Liver (tissue), 9 donors: ENCODE data around the gene DLGAP4. TPM values are rescaled to one million over a fixed set of nuclear protein-coding genes. Genes with fewer than 3 reads are reported as not detected.

Experiments
- DNase-seq: peaks from one replicate; pipeline ENCODE4 v3.0.0-alpha.2; 2017; ENCODE audit warnings: low spot score
- H3K27ac ChIP-seq, 2 donors: one replicate each; pipeline ENCODE4 v1.7.0; 2013; ENCODE audit warnings: inconsistent platforms in 2 of 2, low read length in 2 of 2, control low read depth in 1 of 2, low read depth in 1 of 2, mild to moderate bottlenecking in 1 of 2
- H3K27me3 ChIP-seq, 4 donors: one replicate each; pipeline versions ENCODE4 v1.6.1 to v1.7.0; 2013; ENCODE audit warnings: low read length in 3 of 4, inconsistent platforms in 1 of 4, mild to moderate bottlenecking in 1 of 4, moderate library complexity in 1 of 4; ENCODE audit not compliant: control insufficient read depth in 4 of 4, insufficient read depth in 4 of 4
- H3K36me3 ChIP-seq, 4 donors: one replicate each; pipeline versions ENCODE4 v1.6.1 to v1.7.0; 2013; ENCODE audit warnings: low read length in 3 of 4, mild to moderate bottlenecking in 3 of 4, low read depth in 1 of 4, moderate library complexity in 1 of 4; ENCODE audit not compliant: control insufficient read depth in 4 of 4, insufficient read depth in 3 of 4
- H3K4me1 ChIP-seq, 4 donors: one replicate each; pipeline versions ENCODE4 v1.6.1 to v1.7.0; 2013; ENCODE audit warnings: low read length in 3 of 4, mild to moderate bottlenecking in 3 of 4, moderate library complexity in 1 of 4; ENCODE audit not compliant: control insufficient read depth in 4 of 4, insufficient read depth in 4 of 4
- H3K4me3 ChIP-seq, 3 donors: one replicate each; pipeline versions ENCODE4 v1.6.1 to v1.7.0; 2013; ENCODE audit warnings: low read length in 3 of 3, control low read depth in 1 of 3, low read depth in 1 of 3, mild to moderate bottlenecking in 1 of 3
- H3K9ac ChIP-seq, 2 donors: one replicate each; pipeline ENCODE4 v1.7.0; 2013; ENCODE audit warnings: low read length in 2 of 2, mild to moderate bottlenecking in 2 of 2, moderate library complexity in 2 of 2, control low read depth in 1 of 2, low read depth in 1 of 2
- H3K9me3 ChIP-seq, 4 donors: one replicate each; pipeline versions ENCODE4 v1.6.1 to v1.7.0; 2013; ENCODE audit warnings: low read length in 3 of 4; ENCODE audit not compliant: control insufficient read depth in 4 of 4
- EGR1 ChIP-seq, 2 donors: IDR thresholded peaks; 2 replicates each; pipeline ENCODE4 v1.6.1; 2016 to 2018; ENCODE audit warnings: antibody characterized with exemption in 2 of 2, low read depth in 2 of 2
- FOXA2 ChIP-seq: IDR thresholded peaks from 2 replicates; pipeline ENCODE4 v1.6.1; 2016; ENCODE audit warnings: antibody characterized with exemption
- GABPA ChIP-seq, 2 donors: IDR thresholded peaks in 1 of 2; conservative IDR thresholded peaks in 1 of 2; 2 replicates each; pipeline ENCODE4 v1.6.1; 2016; ENCODE audit warnings: antibody characterized with exemption in 2 of 2, mild to moderate bottlenecking in 1 of 2, moderate library complexity in 1 of 2
- HNF4A ChIP-seq, 2 donors: conservative IDR thresholded peaks; 2 replicates each; pipeline ENCODE4 v1.6.1; 2016; ENCODE audit warnings: antibody characterized with exemption in 2 of 2, mild to moderate bottlenecking in 2 of 2
- HNF4G ChIP-seq: IDR thresholded peaks from 2 replicates; pipeline ENCODE4 v1.6.1; 2016; ENCODE audit warnings: antibody characterized with exemption
- JUND ChIP-seq, 2 donors: IDR thresholded peaks; 2 replicates each; pipeline ENCODE4 v1.6.1; 2016; ENCODE audit warnings: antibody characterized with exemption in 2 of 2
- NR2F2 ChIP-seq: IDR thresholded peaks from 2 replicates; pipeline ENCODE4 v1.6.1; 2016; ENCODE audit warnings: antibody characterized with exemption
- RXRA ChIP-seq, 2 donors: IDR thresholded peaks; 2 replicates each; pipeline ENCODE4 v1.6.1; 2017 to 2018; ENCODE audit warnings: antibody characterized with exemption in 2 of 2, mild to moderate bottlenecking in 1 of 2
- SP1 ChIP-seq: IDR thresholded peaks from 2 replicates; pipeline ENCODE4 v1.6.1; 2018; ENCODE audit warnings: antibody characterized with exemption, mild to moderate bottlenecking
- TAF1 ChIP-seq: conservative IDR thresholded peaks from 2 replicates; pipeline ENCODE4 v1.6.1; 2016; ENCODE audit warnings: antibody characterized with exemption, mild to moderate bottlenecking
- WGBS: extraction: QIAGEN DNeasy Blood & Tissue Kit; methylation state at CpG from one replicate; pipeline ENCODE4 v1.1.7; 2013; 5-methylcytosine and 5-hydroxymethylcytosine counted together
- polyA plus RNA-seq, 2 donors: library from polyadenylated mRNA; stranded (reverse) in 1 of 2; unstranded in 1 of 2; fragments of 200-250 nt in 1 of 2; fragments of >200 nt in 1 of 2; fragmentation: Nextera tagmentation in 1 of 2; extraction: Ambion mirVana in 1 of 2; gene quantifications; one replicate each; pipeline versions ENCODE4 v1.2.1 to v1.2.3, GENCODE V29; 2013 to 2015
- total RNA-seq, 2 donors: library from RNA; depleted of rRNA; stranded (reverse); fragments of >200 nt; gene quantifications; one replicate each; pipeline ENCODE4 v1.2.3, GENCODE V29; 2014
- TF ChIP-seq, protein P1 (sequence below): IDR thresholded peaks from 2 replicates; pipeline ENCODE4 v1.6.1; 2016; ENCODE audit warnings: antibody characterized with exemption
- TF ChIP-seq, protein P2 (sequence below): IDR thresholded peaks from 2 replicates; pipeline ENCODE4 v1.6.1; 2016; ENCODE audit warnings: antibody characterized with exemption, mild to moderate bottlenecking
- TF ChIP-seq, protein P3 (sequence below): IDR thresholded peaks from 2 replicates; pipeline ENCODE4 v1.6.1; 2016; ENCODE audit warnings: antibody characterized with exemption
- donor health status: healthy.
- donor health status: healthy.
- donor health status: healthy.
- donor health status: healthy.
- donor health status: healthy.

DLGAP4 gene
- total and polyA plus RNA-seq, 4 donors, result 2.9 to 18.7 (median 11.2) TPM

DNA sequence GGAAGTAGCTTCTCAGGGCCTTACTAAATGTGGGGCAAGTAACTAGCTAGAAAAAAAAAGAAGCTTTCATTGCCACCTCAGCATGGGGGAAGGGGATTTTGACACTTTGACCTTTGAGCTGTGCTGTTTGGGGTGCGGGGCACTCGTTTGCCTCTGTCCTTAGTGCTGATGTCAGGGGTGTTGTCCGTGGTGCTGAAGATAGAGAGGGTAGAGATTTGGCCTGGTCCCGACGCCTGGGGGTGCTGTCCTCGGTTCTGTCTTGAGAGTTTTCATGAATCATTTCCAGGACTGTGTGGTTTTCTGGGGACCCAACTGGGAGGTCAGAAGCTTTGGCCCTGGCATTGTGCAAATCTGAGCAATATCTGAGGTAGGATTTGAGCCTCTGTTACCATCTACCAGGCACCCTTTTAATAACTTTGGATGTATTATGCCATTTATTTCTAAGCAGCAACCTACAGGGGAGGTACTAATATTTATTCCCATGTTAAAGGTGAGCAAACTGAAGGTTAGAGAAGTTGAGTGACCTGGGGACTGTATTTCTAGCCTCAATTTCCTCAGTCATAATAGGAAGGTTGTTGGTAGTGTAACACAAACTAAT lies 78.0 kb downstream of the DLGAP4 start:
- Histone ChIP-seq H3K4me1 (no peaks in the 10 kb centered on the region), H3K27ac (no peak overlapping the region), H3K36me3 (no peaks in the 10 kb centered on the region), H3K9ac (no peak overlapping the region), H3K4me3 (no peak overlapping the region), H3K27me3 (no peaks in the 10 kb centered on the region), H3K9me3 (peaks cover 0 to 8% (median 5%) of the 10 kb centered on the region in 4 donors)
- 1% methylated on average over 6 of the region's 6 CpGs for WGBS
- TF ChIP-seq NR2F2 (peak; percentile 63), HNF4G (peak; percentile 58), HNF4A (conservative IDR thresholded peaks at IDR 0.05) (peak; percentile 42 to 79), EGR1 (IDR thresholded peaks at IDR 0.05; ENCODE audit: low read depth in 2 of 2) (no peak), GABPA (IDR thresholded peaks at IDR 0.05 in 1 of 2, conservative IDR thresholded peaks at IDR 0.05 in 1 of 2) (no peak), TAF1 (no peak)
- TF ChIP-seq, protein P1, sequence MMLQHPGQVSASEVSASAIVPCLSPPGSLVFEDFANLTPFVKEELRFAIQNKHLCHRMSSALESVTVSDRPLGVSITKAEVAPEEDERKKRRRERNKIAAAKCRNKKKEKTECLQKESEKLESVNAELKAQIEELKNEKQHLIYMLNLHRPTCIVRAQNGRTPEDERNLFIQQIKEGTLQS, result no peak
- TF ChIP-seq, protein P2, sequence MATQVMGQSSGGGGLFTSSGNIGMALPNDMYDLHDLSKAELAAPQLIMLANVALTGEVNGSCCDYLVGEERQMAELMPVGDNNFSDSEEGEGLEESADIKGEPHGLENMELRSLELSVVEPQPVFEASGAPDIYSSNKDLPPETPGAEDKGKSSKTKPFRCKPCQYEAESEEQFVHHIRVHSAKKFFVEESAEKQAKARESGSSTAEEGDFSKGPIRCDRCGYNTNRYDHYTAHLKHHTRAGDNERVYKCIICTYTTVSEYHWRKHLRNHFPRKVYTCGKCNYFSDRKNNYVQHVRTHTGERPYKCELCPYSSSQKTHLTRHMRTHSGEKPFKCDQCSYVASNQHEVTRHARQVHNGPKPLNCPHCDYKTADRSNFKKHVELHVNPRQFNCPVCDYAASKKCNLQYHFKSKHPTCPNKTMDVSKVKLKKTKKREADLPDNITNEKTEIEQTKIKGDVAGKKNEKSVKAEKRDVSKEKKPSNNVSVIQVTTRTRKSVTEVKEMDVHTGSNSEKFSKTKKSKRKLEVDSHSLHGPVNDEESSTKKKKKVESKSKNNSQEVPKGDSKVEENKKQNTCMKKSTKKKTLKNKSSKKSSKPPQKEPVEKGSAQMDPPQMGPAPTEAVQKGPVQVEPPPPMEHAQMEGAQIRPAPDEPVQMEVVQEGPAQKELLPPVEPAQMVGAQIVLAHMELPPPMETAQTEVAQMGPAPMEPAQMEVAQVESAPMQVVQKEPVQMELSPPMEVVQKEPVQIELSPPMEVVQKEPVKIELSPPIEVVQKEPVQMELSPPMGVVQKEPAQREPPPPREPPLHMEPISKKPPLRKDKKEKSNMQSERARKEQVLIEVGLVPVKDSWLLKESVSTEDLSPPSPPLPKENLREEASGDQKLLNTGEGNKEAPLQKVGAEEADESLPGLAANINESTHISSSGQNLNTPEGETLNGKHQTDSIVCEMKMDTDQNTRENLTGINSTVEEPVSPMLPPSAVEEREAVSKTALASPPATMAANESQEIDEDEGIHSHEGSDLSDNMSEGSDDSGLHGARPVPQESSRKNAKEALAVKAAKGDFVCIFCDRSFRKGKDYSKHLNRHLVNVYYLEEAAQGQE, result peak; percentile 99
- peak; percentile 56 for DNase-seq

DNA sequence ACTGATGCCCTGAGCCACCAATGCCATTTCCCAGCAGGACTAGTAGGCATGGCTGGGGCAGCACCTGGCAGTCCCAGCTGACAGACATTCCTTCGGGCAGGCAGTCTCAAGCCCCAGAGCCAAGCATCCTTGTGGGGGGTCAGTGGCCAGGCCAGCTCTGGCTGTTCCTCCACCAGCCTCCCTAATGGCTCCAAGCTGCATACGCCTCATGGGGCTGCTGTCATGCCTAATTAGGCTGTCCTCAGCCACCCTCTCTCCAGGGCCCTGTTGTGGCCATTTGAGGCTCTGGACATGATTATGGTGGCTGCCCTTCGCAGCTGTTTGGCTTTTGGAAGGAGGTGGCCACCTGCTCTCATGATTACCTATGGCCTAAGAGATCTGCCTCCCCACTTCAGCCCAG lies 79.4 kb downstream of the DLGAP4 start:
- no peak for DNase-seq
- no peak overlapping the region for H3K27ac ChIP-seq
- H3K4me1 ChIP-seq, result no peaks in the 10 kb centered on the region
- TF ChIP-seq JUND (IDR thresholded peaks at IDR 0.05) (no peak), HNF4G (no peak), SP1 (no peak), NR2F2 (no peak), TAF1 (no peak), RXRA (IDR thresholded peaks at IDR 0.05) (no peak), FOXA2 (no peak)
- TF ChIP-seq, protein P3, sequence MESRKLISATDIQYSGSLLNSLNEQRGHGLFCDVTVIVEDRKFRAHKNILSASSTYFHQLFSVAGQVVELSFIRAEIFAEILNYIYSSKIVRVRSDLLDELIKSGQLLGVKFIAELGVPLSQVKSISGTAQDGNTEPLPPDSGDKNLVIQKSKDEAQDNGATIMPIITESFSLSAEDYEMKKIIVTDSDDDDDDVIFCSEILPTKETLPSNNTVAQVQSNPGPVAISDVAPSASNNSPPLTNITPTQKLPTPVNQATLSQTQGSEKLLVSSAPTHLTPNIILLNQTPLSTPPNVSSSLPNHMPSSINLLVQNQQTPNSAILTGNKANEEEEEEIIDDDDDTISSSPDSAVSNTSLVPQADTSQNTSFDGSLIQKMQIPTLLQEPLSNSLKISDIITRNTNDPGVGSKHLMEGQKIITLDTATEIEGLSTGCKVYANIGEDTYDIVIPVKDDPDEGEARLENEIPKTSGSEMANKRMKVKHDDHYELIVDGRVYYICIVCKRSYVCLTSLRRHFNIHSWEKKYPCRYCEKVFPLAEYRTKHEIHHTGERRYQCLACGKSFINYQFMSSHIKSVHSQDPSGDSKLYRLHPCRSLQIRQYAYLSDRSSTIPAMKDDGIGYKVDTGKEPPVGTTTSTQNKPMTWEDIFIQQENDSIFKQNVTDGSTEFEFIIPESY, result no peak
- H3K36me3 ChIP-seq, result no peaks in the 10 kb centered on the region
- H3K4me3 ChIP-seq, result no peak overlapping the region
- no peaks in the 10 kb centered on the region for H3K27me3 ChIP-seq
- peaks cover 0 to 6% (median 5%) of the 10 kb centered on the region in 4 donors for H3K9me3 ChIP-seq
- H3K9ac ChIP-seq, result no peak overlapping the region
- WGBS, result 72% methylated on average over 3 of the region's 3 CpGs
